Measurements from ENCODE around the gene LIPC. TPM values are rescaled to one million over a fixed set of nuclear protein-coding genes. Genes with fewer than 3 reads are reported as not detected.

LIPC gene
- total and polyA plus RNA-seq, 2 experiments from 2014 or later = not detected

DNA sequence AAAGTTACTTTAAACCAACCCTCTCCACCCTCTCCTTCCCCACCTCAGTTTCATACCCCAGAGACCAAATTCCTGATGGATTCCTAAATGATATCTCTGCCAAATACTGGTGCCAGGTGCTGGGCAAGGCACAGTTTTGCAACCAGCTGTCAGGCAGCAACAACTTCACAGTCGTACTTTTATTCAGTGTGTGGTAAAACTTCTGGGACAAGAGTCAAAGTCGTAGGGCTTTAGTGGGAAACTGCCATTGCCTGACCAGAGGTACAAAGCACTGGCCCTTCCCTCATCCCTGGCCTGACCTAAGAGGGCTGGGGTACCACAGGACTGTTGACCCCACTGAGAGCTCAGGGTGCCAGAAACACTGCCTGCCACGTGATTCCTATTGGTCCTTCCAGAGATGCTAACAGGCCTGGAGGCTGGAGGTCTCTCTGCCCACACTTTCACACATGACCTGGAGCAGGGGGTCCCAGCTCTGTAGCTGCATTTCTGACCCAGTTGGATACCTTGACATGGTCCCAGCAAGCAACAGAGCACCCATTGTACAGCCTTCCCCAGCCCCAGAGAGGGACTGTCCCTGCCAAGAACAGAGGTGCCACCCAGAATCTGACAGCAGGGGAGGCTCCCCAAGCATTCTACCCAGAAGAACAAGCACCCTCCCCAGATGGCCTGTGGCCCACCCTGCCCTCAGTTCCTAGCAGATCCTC is 59.9 kb downstream of the LIPC start:
- no peak overlapping the region for H3K4me2 ChIP-seq
- no peaks in the 10 kb centered on the region for H3K27me3 ChIP-seq (ENCODE audit: insufficient read depth)
- no peak overlapping the region for H2AFZ ChIP-seq
- Mint-ChIP-seq H3K27me3 (ENCODE audit: insufficient read depth, low read depth, poor library complexity) (peaks cover 3% of the 10 kb centered on the region), H3K4me1 (peaks cover 4% of the 10 kb centered on the region; the same call in 1 of the 3 replicates), H3K27ac (no peak overlapping the region), H3K36me3 (ENCODE audit: low read depth) (0 out of 3 replicates have a peak, but pooled peaks cover 3% of the 10 kb centered on the region), H3K4me3 (no peak overlapping the region), H3K9me3 (peaks cover 9% of the 10 kb centered on the region)
- H3K27ac ChIP-seq (ENCODE audit: low read depth) = no peak overlapping the region
- TF ChIP-seq, protein P1, sequence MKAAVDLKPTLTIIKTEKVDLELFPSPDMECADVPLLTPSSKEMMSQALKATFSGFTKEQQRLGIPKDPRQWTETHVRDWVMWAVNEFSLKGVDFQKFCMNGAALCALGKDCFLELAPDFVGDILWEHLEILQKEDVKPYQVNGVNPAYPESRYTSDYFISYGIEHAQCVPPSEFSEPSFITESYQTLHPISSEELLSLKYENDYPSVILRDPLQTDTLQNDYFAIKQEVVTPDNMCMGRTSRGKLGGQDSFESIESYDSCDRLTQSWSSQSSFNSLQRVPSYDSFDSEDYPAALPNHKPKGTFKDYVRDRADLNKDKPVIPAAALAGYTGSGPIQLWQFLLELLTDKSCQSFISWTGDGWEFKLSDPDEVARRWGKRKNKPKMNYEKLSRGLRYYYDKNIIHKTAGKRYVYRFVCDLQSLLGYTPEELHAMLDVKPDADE (IDR thresholded peaks at IDR 0.05) = no peak
- TF ChIP-seq ZNF331 (CRISPR knock-in tag; IDR thresholded peaks at IDR 0.05; ENCODE audit: low read depth) (no peak), JUNB (IDR thresholded peaks at IDR 0.05; ENCODE audit: unreplicated experiment) (no peak), CREB1 (CRISPR knock-in tag; IDR thresholded peaks at IDR 0.05; ENCODE audit: low read depth) (no peak), EZH2 (IDR thresholded peaks at IDR 0.05; ENCODE audit: low read depth, unreplicated experiment) (no peak), ZNF114 (CRISPR knock-in tag; IDR thresholded peaks at IDR 0.05) (no peak), STAT1 (IDR thresholded peaks at IDR 0.05; ENCODE audit: unreplicated experiment) (no peak), NANOG (IDR thresholded peaks at IDR 0.05; ENCODE audit: borderline replicate concordance) (no peak), POLR2AphosphoS5 (IDR thresholded peaks at IDR 0.05; ENCODE audit: low read depth) (no peak), EZH2phosphoT487 (IDR thresholded peaks at IDR 0.05; ENCODE audit: unreplicated experiment) (no peak)
- TF ChIP-seq, protein P2, sequence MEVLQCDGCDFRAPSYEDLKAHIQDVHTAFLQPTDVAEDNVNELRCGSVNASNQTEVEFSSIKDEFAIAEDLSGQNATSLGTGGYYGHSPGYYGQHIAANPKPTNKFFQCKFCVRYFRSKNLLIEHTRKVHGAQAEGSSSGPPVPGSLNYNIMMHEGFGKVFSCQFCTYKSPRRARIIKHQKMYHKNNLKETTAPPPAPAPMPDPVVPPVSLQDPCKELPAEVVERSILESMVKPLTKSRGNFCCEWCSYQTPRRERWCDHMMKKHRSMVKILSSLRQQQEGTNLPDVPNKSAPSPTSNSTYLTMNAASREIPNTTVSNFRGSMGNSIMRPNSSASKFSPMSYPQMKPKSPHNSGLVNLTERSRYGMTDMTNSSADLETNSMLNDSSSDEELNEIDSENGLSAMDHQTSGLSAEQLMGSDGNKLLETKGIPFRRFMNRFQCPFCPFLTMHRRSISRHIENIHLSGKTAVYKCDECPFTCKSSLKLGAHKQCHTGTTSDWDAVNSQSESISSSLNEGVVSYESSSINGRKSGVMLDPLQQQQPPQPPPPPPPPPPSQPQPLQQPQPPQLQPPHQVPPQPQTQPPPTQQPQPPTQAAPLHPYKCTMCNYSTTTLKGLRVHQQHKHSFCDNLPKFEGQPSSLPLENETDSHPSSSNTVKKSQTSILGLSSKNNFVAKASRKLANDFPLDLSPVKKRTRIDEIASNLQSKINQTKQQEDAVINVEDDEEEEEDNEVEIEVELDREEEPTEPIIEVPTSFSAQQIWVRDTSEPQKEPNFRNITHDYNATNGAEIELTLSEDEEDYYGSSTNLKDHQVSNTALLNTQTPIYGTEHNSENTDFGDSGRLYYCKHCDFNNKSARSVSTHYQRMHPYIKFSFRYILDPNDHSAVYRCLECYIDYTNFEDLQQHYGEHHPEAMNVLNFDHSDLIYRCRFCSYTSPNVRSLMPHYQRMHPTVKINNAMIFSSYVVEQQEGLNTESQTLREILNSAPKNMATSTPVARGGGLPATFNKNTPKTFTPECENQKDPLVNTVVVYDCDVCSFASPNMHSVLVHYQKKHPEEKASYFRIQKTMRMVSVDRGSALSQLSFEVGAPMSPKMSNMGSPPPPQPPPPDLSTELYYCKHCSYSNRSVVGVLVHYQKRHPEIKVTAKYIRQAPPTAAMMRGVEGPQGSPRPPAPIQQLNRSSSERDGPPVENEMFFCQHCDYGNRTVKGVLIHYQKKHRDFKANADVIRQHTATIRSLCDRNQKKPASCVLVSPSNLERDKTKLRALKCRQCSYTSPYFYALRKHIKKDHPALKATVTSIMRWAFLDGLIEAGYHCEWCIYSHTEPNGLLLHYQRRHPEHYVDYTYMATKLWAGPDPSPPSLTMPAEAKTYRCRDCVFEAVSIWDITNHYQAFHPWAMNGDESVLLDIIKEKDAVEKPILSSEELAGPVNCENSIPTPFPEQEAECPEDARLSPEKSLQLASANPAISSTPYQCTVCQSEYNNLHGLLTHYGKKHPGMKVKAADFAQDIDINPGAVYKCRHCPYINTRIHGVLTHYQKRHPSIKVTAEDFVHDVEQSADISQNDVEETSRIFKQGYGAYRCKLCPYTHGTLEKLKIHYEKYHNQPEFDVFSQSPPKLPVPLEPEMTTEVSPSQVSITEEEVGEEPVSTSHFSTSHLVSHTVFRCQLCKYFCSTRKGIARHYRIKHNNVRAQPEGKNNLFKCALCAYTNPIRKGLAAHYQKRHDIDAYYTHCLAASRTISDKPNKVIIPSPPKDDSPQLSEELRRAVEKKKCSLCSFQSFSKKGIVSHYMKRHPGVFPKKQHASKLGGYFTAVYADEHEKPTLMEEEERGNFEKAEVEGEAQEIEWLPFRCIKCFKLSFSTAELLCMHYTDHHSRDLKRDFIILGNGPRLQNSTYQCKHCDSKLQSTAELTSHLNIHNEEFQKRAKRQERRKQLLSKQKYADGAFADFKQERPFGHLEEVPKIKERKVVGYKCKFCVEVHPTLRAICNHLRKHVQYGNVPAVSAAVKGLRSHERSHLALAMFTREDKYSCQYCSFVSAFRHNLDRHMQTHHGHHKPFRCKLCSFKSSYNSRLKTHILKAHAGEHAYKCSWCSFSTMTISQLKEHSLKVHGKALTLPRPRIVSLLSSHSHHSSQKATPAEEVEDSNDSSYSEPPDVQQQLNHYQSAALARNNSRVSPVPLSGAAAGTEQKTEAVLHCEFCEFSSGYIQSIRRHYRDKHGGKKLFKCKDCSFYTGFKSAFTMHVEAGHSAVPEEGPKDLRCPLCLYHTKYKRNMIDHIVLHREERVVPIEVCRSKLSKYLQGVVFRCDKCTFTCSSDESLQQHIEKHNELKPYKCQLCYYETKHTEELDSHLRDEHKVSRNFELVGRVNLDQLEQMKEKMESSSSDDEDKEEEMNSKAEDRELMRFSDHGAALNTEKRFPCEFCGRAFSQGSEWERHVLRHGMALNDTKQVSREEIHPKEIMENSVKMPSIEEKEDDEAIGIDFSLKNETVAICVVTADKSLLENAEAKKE (CRISPR knock-in tag; IDR thresholded peaks at IDR 0.05) = no peak
- TF ChIP-seq, protein P3, sequence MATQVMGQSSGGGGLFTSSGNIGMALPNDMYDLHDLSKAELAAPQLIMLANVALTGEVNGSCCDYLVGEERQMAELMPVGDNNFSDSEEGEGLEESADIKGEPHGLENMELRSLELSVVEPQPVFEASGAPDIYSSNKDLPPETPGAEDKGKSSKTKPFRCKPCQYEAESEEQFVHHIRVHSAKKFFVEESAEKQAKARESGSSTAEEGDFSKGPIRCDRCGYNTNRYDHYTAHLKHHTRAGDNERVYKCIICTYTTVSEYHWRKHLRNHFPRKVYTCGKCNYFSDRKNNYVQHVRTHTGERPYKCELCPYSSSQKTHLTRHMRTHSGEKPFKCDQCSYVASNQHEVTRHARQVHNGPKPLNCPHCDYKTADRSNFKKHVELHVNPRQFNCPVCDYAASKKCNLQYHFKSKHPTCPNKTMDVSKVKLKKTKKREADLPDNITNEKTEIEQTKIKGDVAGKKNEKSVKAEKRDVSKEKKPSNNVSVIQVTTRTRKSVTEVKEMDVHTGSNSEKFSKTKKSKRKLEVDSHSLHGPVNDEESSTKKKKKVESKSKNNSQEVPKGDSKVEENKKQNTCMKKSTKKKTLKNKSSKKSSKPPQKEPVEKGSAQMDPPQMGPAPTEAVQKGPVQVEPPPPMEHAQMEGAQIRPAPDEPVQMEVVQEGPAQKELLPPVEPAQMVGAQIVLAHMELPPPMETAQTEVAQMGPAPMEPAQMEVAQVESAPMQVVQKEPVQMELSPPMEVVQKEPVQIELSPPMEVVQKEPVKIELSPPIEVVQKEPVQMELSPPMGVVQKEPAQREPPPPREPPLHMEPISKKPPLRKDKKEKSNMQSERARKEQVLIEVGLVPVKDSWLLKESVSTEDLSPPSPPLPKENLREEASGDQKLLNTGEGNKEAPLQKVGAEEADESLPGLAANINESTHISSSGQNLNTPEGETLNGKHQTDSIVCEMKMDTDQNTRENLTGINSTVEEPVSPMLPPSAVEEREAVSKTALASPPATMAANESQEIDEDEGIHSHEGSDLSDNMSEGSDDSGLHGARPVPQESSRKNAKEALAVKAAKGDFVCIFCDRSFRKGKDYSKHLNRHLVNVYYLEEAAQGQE (IDR thresholded peaks at IDR 0.05; ENCODE audit: unreplicated experiment) = no peak
- TF ChIP-seq, protein P4, sequence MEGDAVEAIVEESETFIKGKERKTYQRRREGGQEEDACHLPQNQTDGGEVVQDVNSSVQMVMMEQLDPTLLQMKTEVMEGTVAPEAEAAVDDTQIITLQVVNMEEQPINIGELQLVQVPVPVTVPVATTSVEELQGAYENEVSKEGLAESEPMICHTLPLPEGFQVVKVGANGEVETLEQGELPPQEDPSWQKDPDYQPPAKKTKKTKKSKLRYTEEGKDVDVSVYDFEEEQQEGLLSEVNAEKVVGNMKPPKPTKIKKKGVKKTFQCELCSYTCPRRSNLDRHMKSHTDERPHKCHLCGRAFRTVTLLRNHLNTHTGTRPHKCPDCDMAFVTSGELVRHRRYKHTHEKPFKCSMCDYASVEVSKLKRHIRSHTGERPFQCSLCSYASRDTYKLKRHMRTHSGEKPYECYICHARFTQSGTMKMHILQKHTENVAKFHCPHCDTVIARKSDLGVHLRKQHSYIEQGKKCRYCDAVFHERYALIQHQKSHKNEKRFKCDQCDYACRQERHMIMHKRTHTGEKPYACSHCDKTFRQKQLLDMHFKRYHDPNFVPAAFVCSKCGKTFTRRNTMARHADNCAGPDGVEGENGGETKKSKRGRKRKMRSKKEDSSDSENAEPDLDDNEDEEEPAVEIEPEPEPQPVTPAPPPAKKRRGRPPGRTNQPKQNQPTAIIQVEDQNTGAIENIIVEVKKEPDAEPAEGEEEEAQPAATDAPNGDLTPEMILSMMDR (conservative IDR thresholded peaks at IDR 0.05; ENCODE audit: low read depth in 2 of 2) = no peak
- H3K79me2 ChIP-seq (replicated peaks; ENCODE audit: insufficient read depth) = no peaks in the 10 kb centered on the region
- no peaks in the 10 kb centered on the region for H4K20me1 ChIP-seq (replicated peaks; ENCODE audit: insufficient read depth)
- ATAC-seq = no peak
- no peak for DNase-seq (ENCODE audit: low spot score)
- no peaks in the 10 kb centered on the region for H3K4me1 ChIP-seq (ENCODE audit: insufficient read depth)
- H3K4me3 ChIP-seq = no peak overlapping the region
- H3K9me2 ChIP-seq (ENCODE audit: insufficient read depth) = no peaks in the 10 kb centered on the region; the same call in 1 of the 2 replicates
- no peaks in the 10 kb centered on the region for H3F3A ChIP-seq (replicated peaks; ENCODE audit: low read depth)
- no peaks in the 10 kb centered on the region for H3K36me3 ChIP-seq (ENCODE audit: insufficient read depth)
